GM10266 (cell line): ENCODE measurements around the gene FKBP8.

Experiments
- DNase-seq: peaks from one replicate; pipeline ENCODE4 v3.0.0; 2012; ENCODE audit errors: extremely low spot score
- TF ChIP-seq, protein P1 (sequence below): IDR thresholded peaks from 2 replicates; pipeline ENCODE4 v1.5.1; 2012; ENCODE audit warnings: mild to moderate bottlenecking, low read depth; ENCODE audit not compliant: control insufficient read depth, insufficient read depth; ENCODE audit errors: missing control alignments

The FKBP8 gene

GRCh38 chr19:18538115-18538514 is 5.3 kb downstream of the FKBP8 start:
- no peak for DNase-seq
- TF ChIP-seq, protein P1, sequence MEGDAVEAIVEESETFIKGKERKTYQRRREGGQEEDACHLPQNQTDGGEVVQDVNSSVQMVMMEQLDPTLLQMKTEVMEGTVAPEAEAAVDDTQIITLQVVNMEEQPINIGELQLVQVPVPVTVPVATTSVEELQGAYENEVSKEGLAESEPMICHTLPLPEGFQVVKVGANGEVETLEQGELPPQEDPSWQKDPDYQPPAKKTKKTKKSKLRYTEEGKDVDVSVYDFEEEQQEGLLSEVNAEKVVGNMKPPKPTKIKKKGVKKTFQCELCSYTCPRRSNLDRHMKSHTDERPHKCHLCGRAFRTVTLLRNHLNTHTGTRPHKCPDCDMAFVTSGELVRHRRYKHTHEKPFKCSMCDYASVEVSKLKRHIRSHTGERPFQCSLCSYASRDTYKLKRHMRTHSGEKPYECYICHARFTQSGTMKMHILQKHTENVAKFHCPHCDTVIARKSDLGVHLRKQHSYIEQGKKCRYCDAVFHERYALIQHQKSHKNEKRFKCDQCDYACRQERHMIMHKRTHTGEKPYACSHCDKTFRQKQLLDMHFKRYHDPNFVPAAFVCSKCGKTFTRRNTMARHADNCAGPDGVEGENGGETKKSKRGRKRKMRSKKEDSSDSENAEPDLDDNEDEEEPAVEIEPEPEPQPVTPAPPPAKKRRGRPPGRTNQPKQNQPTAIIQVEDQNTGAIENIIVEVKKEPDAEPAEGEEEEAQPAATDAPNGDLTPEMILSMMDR, result no peak

DNA sequence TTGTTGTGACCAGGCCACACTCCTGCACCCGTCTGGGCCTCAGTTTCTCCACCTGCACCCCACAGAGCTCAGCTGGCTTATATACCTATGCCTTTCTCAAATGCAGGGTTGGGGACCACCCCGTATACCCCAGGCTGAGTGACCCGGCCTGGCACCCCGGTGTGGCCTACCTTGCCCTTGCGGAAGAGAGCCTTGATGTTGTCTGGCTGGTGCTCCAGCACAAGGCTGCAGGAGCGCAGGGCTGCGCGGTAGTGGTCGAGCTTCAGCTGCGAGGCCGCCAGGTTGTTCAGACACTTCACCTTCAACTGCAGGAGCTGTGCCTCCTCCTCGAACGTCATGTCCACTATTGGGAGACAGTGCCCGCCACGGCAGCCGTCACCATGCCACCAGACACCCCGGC is 5.9 kb downstream of the FKBP8 start:
- DNase-seq, result no peak
- TF ChIP-seq, protein P1, result no peak

DNA sequence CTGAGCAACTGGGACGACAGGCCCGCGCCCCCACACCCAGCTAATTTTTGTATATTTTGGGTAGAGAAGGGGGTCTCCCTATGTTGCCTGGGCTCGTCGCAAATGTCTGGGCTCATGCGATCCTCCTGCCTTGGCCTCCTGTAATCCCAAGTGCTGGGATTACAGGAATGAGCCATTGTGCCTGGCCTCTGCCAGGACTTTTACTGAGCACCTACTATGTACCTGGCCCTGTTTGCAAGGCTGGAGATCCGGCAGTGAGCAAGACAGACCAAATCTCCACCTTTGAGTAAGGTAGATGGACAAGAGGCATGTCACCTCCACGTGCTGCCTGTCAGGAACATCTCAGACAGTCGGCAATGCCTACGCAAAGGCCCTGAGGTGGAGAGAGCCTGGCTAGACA is 6.9 kb downstream of the FKBP8 start:
- no peak for DNase-seq
- TF ChIP-seq, protein P1, result no peak

DNA sequence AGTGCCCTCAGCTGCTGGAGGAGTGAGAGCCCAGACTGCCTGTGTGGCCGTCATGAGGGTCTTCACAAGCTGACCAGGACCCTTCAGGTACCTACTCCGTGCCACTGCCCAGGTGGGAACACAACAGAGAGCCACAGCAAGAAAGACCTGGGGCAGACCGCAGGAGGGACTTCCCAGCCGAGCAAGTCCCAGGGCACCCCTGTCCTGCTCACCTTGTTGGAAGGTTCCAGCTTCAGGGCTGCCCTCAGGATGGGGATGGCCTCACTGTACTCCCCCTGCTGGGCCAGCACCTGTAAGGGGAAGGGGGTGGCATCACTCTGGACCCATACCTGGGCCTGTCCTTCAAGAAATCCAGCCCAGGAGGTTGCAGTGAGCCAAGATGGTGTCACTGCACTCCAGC is 10.3 kb downstream of the FKBP8 start:
- TF ChIP-seq, protein P1, result no peak
- no peak for DNase-seq

- DNase-seq, result no peak
- TF ChIP-seq, protein P1, result no peak
Measured at GRCh38 chr19:18532168-18532890, 11.0 kb downstream of the FKBP8 start.

GRCh38 chr19:18531485-18531884 is 11.9 kb downstream of the FKBP8 start:
- TF ChIP-seq, protein P1, result no peak
- no peak for DNase-seq

GRCh38 chr19:18529782-18530181 is 13.6 kb downstream of the FKBP8 start:
- TF ChIP-seq, protein P1, result no peak
- no peak for DNase-seq
